GM12875 (cell line): ENCODE data around the gene PTGFRN.

Source experiments
- H3K4me3 ChIP-seq: one replicate; pipeline ENCODE4 v1.5.1; 2011; ENCODE audit warnings: low read depth, low read length, control low read depth
- CTCF ChIP-seq: IDR thresholded peaks from 2 replicates; pipeline ENCODE4 v1.5.1; 2011; ENCODE audit warnings: low read depth, mild to moderate bottlenecking, control low read depth, inconsistent platforms, low read length, moderate library complexity, borderline replicate concordance; ENCODE audit not compliant: insufficient read depth

PTGFRN gene

GRCh38 chr1:116940814-116941599 is 31.3 kb downstream of the PTGFRN start:
- H3K4me3 ChIP-seq, result no peak overlapping the region
- no peak for TF ChIP-seq CTCF

GRCh38 chr1:116941670-116942069 is 32.0 kb downstream of the PTGFRN start:
- TF ChIP-seq CTCF, result no peak

GRCh38 chr1:116942344-116942743 is 32.6 kb downstream of the PTGFRN start:
- TF ChIP-seq CTCF, result no peak
- no peak overlapping the region for H3K4me3 ChIP-seq

More at GRCh38 chr1:116941670-116942069, 32.0 kb downstream of the PTGFRN start:
- H3K4me3 ChIP-seq, result no peak overlapping the region

- H3K4me3 ChIP-seq, result no peak overlapping the region
- TF ChIP-seq CTCF, result no peak
Observed at GRCh38 chr1:116943438-116943837, 33.7 kb downstream of the PTGFRN start.

- H3K4me3 ChIP-seq, result no peak overlapping the region
- no peak for TF ChIP-seq CTCF
Observed at GRCh38 chr1:116944613-116945012, 34.9 kb downstream of the PTGFRN start.

GRCh38 chr1:116945421-116945820 is 35.7 kb downstream of the PTGFRN start:
- no peak overlapping the region for H3K4me3 ChIP-seq
- TF ChIP-seq CTCF, result no peak

- no peak for TF ChIP-seq CTCF
- no peak overlapping the region for H3K4me3 ChIP-seq
Observed at GRCh38 chr1:116945996-116946395, 36.3 kb downstream of the PTGFRN start.
